Measurements from ENCODE around the gene ZNF236.

GRCh38 chr18:76842837-76843530 is 20.6 kb downstream of the ZNF236 start:
- TF ChIP-seq CTCF (IDR thresholded peaks at IDR 0.05; ENCODE audit: insufficient read depth, low read length, poor library complexity, severe bottlenecking) (no peak), EZH2phosphoT487 (conservative IDR thresholded peaks at IDR 0.05; ENCODE audit: low read length) (no peak)

All from SU-DHL-6 (cell line).